DND-41 (cell line): ENCODE results near the gene ITPR1.

ENCODE experiments used
- ATAC-seq: fragments of 200-7000 bp; cut with Tn5 transposase; 3 replicates; pipeline ENCODE4 v1.9.1; 2021; ENCODE audit warnings: low read depth; ENCODE audit not compliant: insufficient read depth
- DNase-seq: peaks from one replicate; pipeline ENCODE4 v3.0.0-alpha.2; 2020
- H2AFZ ChIP-seq: 2 replicates; pipeline ENCODE4 v1.6.0; 2012; ENCODE audit warnings: low read depth, low read length
- H3K27ac ChIP-seq: 2 replicates; pipeline ENCODE4 v1.5.1; 2012; ENCODE audit warnings: low read length, inconsistent platforms
- H3K27me3 ChIP-seq: fragments of 200-600 bp; sonication (generic); 2 replicates; pipeline ENCODE4 v1.6.0; 2012; ENCODE audit warnings: low read length, mild to moderate bottlenecking, inconsistent platforms; ENCODE audit not compliant: insufficient read depth, poor library complexity
- H3K36me3 ChIP-seq: 2 replicates; pipeline ENCODE4 v1.5.1; 2012; ENCODE audit warnings: low read length, inconsistent platforms; ENCODE audit not compliant: insufficient read depth
- H3K4me1 ChIP-seq: 2 replicates; pipeline ENCODE4 v1.5.1; 2012; ENCODE audit warnings: mild to moderate bottlenecking, low read length; ENCODE audit not compliant: insufficient read depth
- H3K4me2 ChIP-seq: 2 replicates; pipeline ENCODE4 v1.6.0; 2012; ENCODE audit warnings: mild to moderate bottlenecking, moderate library complexity, low read length, inconsistent platforms; ENCODE audit not compliant: insufficient read depth
- H3K4me3 ChIP-seq, 2 experiments: fragments of 200-600 bp in 1 of 2; shearing (Covaris generic) in 1 of 2; 2 replicates each; pipeline ENCODE4 v1.5.1; 2012 to 2016; ENCODE audit warnings: inconsistent platforms in 2 of 2, low read length in 2 of 2, mild to moderate bottlenecking in 2 of 2, low read depth in 1 of 2, moderate library complexity in 1 of 2
- H3K79me2 ChIP-seq: 2 replicates; pipeline ENCODE4 v1.6.0; 2012; ENCODE audit warnings: low read length, inconsistent platforms; ENCODE audit not compliant: insufficient read depth
- H3K9ac ChIP-seq: 2 replicates; pipeline ENCODE4 v1.6.0; 2012; ENCODE audit warnings: low read depth, mild to moderate bottlenecking, inconsistent platforms, low read length, moderate library complexity
- H3K9me3 ChIP-seq: 2 replicates; pipeline ENCODE4 v1.5.1; 2012; ENCODE audit warnings: low read length, moderate library complexity, mild to moderate bottlenecking, inconsistent platforms; ENCODE audit not compliant: insufficient read depth, severe bottlenecking
- H4K20me1 ChIP-seq: 2 replicates; pipeline ENCODE4 v1.6.0; 2012; ENCODE audit warnings: low read length; ENCODE audit not compliant: insufficient read depth
- EZH2 ChIP-seq: IDR thresholded peaks from 3 replicates; pipeline ENCODE4 v1.6.1; 2012; ENCODE audit warnings: borderline replicate concordance, low read depth, mild to moderate bottlenecking, moderate library complexity, low read length, inconsistent platforms; ENCODE audit not compliant: severe bottlenecking
- TF ChIP-seq, protein P1 (sequence below): IDR thresholded peaks from 2 replicates; pipeline ENCODE4 v1.5.1; 2012; ENCODE audit warnings: borderline replicate concordance, low read length, moderate library complexity, mild to moderate bottlenecking; ENCODE audit not compliant: poor library complexity, severe bottlenecking; ENCODE audit errors: extremely low read depth

Gene ITPR1

GRCh38 chr3:4776399-4776979 lies 283.3 kb downstream of the ITPR1 start:
- Histone ChIP-seq H3K4me1 (no peaks in the 10 kb centered on the region), H3K4me3 (no peak overlapping the region), H3K79me2 (no peaks in the 10 kb centered on the region), H3K9ac (no peak overlapping the region), H4K20me1 (no peaks in the 10 kb centered on the region), H3K27ac (no peak overlapping the region), H3K4me2 (no peak overlapping the region), H3K36me3 (no peaks in the 10 kb centered on the region), H3K9me3 (no peaks in the 10 kb centered on the region), H2AFZ (no peak overlapping the region), H3K27me3 (no peaks in the 10 kb centered on the region)
- ATAC-seq (no peak), DNase-seq (no peak)
- no peak for TF ChIP-seq EZH2
- TF ChIP-seq, protein P1, sequence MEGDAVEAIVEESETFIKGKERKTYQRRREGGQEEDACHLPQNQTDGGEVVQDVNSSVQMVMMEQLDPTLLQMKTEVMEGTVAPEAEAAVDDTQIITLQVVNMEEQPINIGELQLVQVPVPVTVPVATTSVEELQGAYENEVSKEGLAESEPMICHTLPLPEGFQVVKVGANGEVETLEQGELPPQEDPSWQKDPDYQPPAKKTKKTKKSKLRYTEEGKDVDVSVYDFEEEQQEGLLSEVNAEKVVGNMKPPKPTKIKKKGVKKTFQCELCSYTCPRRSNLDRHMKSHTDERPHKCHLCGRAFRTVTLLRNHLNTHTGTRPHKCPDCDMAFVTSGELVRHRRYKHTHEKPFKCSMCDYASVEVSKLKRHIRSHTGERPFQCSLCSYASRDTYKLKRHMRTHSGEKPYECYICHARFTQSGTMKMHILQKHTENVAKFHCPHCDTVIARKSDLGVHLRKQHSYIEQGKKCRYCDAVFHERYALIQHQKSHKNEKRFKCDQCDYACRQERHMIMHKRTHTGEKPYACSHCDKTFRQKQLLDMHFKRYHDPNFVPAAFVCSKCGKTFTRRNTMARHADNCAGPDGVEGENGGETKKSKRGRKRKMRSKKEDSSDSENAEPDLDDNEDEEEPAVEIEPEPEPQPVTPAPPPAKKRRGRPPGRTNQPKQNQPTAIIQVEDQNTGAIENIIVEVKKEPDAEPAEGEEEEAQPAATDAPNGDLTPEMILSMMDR = no peak

DNA sequence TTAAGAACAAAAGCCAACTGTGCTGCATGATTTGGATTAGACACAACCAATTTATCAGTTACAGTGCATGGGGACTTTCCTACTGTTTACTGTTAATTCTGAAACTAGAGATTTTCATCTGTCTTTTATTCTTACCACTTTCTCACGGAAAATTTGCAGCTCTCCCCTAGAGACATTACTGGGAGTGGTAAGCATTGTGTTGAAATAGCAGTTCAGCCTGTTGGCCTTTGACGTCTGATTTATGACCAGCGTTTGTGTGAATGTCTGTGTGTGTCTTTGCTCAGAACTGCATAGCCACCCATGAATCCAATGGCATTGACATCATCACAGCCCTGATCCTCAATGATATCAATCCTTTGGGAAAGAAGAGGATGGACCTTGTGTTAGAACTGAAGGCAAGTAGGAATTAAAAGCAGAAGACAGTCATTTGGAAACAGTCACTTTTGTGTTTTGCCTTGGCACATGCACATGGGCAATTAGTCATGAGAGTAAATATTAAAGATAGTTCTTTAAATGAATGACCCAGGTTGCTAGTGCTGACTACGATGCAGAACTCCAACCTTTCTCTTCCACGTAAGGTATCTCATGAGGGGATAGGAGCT lies 283.9 kb downstream of the ITPR1 start:
- H3K36me3 ChIP-seq = no peaks in the 10 kb centered on the region
- no peak overlapping the region for H2AFZ ChIP-seq
- no peak overlapping the region for H3K4me3 ChIP-seq
- no peaks in the 10 kb centered on the region for H3K4me1 ChIP-seq
- ATAC-seq (no peak), DNase-seq (no peak)
- H3K27ac ChIP-seq = no peak overlapping the region
- H3K79me2 ChIP-seq = no peaks in the 10 kb centered on the region
- H3K27me3 ChIP-seq = no peaks in the 10 kb centered on the region
- no peaks in the 10 kb centered on the region for H3K9me3 ChIP-seq
- TF ChIP-seq EZH2 = no peak
- TF ChIP-seq, protein P1 = no peak
- H3K4me2 ChIP-seq = no peak overlapping the region
- H4K20me1 ChIP-seq = no peaks in the 10 kb centered on the region
- H3K9ac ChIP-seq = no peak overlapping the region

DNA sequence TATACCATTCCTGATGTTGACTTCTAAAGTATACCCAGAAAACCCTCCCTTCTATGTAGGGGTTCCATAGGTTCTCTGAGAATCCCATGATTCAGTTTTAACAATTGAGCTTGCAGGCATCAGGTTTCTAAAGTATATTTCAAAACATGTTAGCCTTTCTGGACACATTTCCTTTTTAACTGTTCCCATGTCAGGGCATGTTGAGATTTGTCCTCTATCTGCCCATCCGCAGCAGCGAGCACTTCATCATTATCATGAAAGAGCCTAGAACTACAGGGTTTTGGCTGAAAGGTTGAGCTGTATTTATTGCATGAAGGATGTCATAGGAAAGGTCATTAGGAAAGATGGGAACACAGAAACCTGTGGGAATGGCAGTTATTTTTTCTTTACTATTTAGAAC lies 285.0 kb downstream of the ITPR1 start:
- Histone ChIP-seq H3K27me3 (no peaks in the 10 kb centered on the region), H3K36me3 (no peaks in the 10 kb centered on the region), H3K27ac (no peak overlapping the region), H4K20me1 (no peaks in the 10 kb centered on the region), H3K9me3 (no peaks in the 10 kb centered on the region), H3K9ac (no peak overlapping the region), H3K79me2 (no peaks in the 10 kb centered on the region), H3K4me3 (no peak overlapping the region), H3K4me2 (no peak overlapping the region), H3K4me1 (no peaks in the 10 kb centered on the region), H2AFZ (no peak overlapping the region)
- ATAC-seq (no peak), DNase-seq (no peak)
- TF ChIP-seq, protein P1 = no peak
- no peak for TF ChIP-seq EZH2
